ENCODE measurements around the gene CRB3. TPM values are rescaled to one million over a fixed set of nuclear protein-coding genes. Genes with fewer than 3 reads are reported as not detected.

The CRB3 gene
- total and polyA plus RNA-seq, 9 of the 15 experiments (the other 6 are each of a cell fraction or from before 2014, with no cell fraction given), result 0.49 TPM; not detected in 8

DNA sequence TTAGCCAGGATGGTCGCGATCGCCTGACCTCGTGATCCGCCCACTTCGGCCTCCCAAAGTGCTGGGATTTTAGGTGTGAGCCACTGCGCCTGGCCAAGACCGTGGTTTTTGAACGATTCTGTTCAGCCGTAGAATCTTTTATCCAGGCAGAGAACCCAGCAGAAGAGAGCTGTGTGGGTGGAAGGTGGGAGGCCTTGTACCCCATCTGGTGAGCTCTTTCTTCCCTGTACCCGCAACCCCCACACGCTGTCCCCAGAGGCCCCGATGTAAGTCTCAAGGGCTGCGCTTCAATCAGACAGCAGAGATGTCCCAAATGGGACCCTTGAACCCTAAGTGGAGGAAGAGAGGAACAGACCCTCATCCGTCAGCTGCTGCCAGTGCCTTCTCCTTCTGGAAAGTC is 8.1 kb upstream of the CRB3 start (continued):
- TF ChIP-seq, protein P1, sequence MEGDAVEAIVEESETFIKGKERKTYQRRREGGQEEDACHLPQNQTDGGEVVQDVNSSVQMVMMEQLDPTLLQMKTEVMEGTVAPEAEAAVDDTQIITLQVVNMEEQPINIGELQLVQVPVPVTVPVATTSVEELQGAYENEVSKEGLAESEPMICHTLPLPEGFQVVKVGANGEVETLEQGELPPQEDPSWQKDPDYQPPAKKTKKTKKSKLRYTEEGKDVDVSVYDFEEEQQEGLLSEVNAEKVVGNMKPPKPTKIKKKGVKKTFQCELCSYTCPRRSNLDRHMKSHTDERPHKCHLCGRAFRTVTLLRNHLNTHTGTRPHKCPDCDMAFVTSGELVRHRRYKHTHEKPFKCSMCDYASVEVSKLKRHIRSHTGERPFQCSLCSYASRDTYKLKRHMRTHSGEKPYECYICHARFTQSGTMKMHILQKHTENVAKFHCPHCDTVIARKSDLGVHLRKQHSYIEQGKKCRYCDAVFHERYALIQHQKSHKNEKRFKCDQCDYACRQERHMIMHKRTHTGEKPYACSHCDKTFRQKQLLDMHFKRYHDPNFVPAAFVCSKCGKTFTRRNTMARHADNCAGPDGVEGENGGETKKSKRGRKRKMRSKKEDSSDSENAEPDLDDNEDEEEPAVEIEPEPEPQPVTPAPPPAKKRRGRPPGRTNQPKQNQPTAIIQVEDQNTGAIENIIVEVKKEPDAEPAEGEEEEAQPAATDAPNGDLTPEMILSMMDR (IDR thresholded peaks at IDR 0.05 in 2 of 3, conservative IDR thresholded peaks at IDR 0.05 in 1 of 3; ENCODE audit: insufficient read depth in 2 of 3, low read depth in 1 of 3, low read length in 3 of 3), result no peak
- TF ChIP-seq EP300 (IDR thresholded peaks at IDR 0.05; ENCODE audit: low read length), result no peak
- no peak for TF ChIP-seq ZNF354B (CRISPR knock-in tag; IDR thresholded peaks at IDR 0.05)

DNA sequence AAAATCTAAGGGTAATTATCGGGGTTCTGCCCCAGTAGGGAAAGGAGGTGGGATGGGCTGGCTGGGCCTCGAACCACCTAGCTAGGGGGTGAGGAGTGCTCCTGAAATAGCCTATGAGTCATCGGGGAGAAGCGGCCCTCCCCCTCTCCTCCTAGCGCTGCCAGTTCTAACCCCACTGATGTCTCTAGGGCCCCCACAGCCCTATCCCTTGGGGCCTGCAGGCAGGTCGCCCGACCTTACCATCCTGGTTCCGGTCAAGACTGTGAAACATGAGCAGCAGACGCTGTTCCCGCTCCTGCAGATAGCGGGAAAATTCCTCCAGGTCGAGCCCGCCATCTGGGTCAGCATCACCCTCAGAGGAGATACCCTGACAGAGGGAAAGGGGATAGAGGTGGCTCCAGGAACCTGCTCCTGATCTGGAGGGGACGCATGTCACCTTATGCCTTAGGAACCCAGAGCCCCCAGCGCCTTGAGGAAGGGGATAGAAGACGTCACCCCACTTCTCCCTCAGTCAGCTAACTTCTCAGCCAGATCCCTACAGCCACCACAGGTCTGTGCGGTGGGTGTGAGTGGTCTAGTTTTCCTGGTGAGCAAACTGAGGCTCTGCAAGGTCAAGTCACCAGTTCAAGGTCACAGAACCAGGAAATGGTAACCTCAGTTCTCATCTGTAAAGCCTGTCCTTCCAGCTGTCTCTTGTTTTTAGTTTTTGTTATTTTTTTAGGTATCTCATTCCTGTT is 5.9 kb upstream of the CRB3 start:
- H3K27ac ChIP-seq (ENCODE audit: extremely low read depth, low read depth, low read length), result peak overlapping the region; percentile 81
- POLR2A ChIA-PET, result interaction anchor here (0.5 to 1.2 kb wide), 4 partner anchors 10 to 1037 kb away, joined by 3 to 4 read pairs (median 3); no protein-coding TSS in a partner anchor
- peaks cover 17% of the 10 kb centered on the region for H3K79me2 ChIP-seq (ENCODE audit: control insufficient read depth, insufficient read depth, low read length)
- intact Hi-C loops (cut with micrococcal nuclease), result no loop called here
- H3K4me3 ChIP-seq, result peak overlapping the region; percentile 77
- peak; percentile 81 for FAIRE-seq
- peaks cover 24% of the 10 kb centered on the region for H3K9me3 ChIP-seq (replicated peaks; ENCODE audit: control insufficient read depth, insufficient read depth, low read depth, low read length)
- BruUV-seq (replicated peaks), result TSS peak; percentile 58
- peak overlapping the region; percentile 71 to 89 for H3K9ac ChIP-seq (ENCODE audit: insufficient read depth in 1 of 2, low read depth in 2 of 2, low read length in 2 of 2)
- CTCF ChIA-PET (ENCODE audit: low intra/inter-chr PET ratio), result no interaction called here
- in situ Hi-C loops (cut with MboI), result no loop called here
- peak; percentile 70 to 79 (median 77) for DNase-seq (ENCODE audit: extremely low read depth in 1 of 4, low spot score in 3 of 4)
- H3K9me1 ChIP-seq (ENCODE audit: control insufficient read depth, insufficient read depth, low read length), result no peaks in the 10 kb centered on the region
- H4K20me1 ChIP-seq (replicated peaks; ENCODE audit: control insufficient read depth, insufficient read depth, low read length), result no peaks in the 10 kb centered on the region
- H3K4me1 ChIP-seq (replicated peaks in 1 of 2; ENCODE audit: control insufficient read depth in 2 of 2, insufficient read depth in 2 of 2, low read length in 2 of 2), result peaks cover 18 to 28% of the 10 kb centered on the region in 2 experiments; a peak in 4 of 5 replicates
- no peaks in the 10 kb centered on the region for H3K27me3 ChIP-seq (ENCODE audit: control insufficient read depth in 2 of 2, insufficient read depth in 2 of 2, low read length in 2 of 2)
- peaks cover 43% of the 10 kb centered on the region; the same call in 2 of the 3 replicates for H3K36me3 ChIP-seq (ENCODE audit: control insufficient read depth, insufficient read depth, low read length)
- H2AFZ ChIP-seq (ENCODE audit: low read depth, low read length), result peak overlapping the region; percentile 23; the same call in 1 of the 2 replicates
- 59% methylated on average over 11 of the region's 17 CpGs for WGBS (ENCODE audit: insufficient coverage, low coverage, missing lambda C conversion rate)
- ATAC-seq, result peak; percentile 19
- peak overlapping the region; percentile 95 for H3K4me2 ChIP-seq (ENCODE audit: insufficient read depth, low read length)
- no peak for TF ChIP-seq RBBP5 (IDR thresholded peaks at IDR 0.05; ENCODE audit: borderline replicate concordance, insufficient read depth, low read length, poor library complexity, severe bottlenecking)
- TF ChIP-seq, protein P2, sequence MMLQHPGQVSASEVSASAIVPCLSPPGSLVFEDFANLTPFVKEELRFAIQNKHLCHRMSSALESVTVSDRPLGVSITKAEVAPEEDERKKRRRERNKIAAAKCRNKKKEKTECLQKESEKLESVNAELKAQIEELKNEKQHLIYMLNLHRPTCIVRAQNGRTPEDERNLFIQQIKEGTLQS (IDR thresholded peaks at IDR 0.05), result peak; percentile 96
- TF ChIP-seq, protein P2 (CRISPR knock-in tag; conservative IDR thresholded peaks at IDR 0.05), result peak; percentile 76; the same call in 1 of the 2 replicates
- no peak for TF ChIP-seq DDX20 (tag; IDR thresholded peaks at IDR 0.05; ENCODE audit: low read depth)
- no peak for TF ChIP-seq SRSF7 (optimal IDR thresholded peaks at IDR 0.05; ENCODE audit: low read depth, low read length)
- TF ChIP-seq ESRRA (IDR thresholded peaks at IDR 0.05; ENCODE audit: borderline replicate concordance, low read depth), result peak; percentile 94
- TF ChIP-seq, protein P3, sequence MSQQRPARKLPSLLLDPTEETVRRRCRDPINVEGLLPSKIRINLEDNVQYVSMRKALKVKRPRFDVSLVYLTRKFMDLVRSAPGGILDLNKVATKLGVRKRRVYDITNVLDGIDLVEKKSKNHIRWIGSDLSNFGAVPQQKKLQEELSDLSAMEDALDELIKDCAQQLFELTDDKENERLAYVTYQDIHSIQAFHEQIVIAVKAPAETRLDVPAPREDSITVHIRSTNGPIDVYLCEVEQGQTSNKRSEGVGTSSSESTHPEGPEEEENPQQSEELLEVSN (IDR thresholded peaks at IDR 0.05; ENCODE audit: borderline replicate concordance in 1 of 2, extremely low read depth in 1 of 2, insufficient read depth in 1 of 2, insufficient read length in 1 of 2, low read depth in 1 of 2, low read length in 1 of 2, poor library complexity in 1 of 2, severe bottlenecking in 1 of 2), result peak in 1 of 2 experiments; percentile 56
- TF ChIP-seq ATF7 (IDR thresholded peaks at IDR 0.05), result 0 out of 2 replicates have a peak, but pooled peaks have one; percentile 41
- TF ChIP-seq YY1 (IDR thresholded peaks at IDR 0.05; ENCODE audit: borderline replicate concordance in 1 of 3, control insufficient read depth in 1 of 3, extremely low read depth in 1 of 3, insufficient read depth in 3 of 3, insufficient read length in 1 of 3, insufficient replicate concordance in 2 of 3, low read depth in 1 of 3, low read length in 2 of 3), result no peak
- 0 out of 2 replicates have a peak, but pooled peaks have one; percentile 33 for TF ChIP-seq ZNF589 (CRISPR knock-in tag; IDR thresholded peaks at IDR 0.05; ENCODE audit: low read depth)

Data from K562 (cell line).